Stimulated activated CD8-positive, alpha-beta memory T cell treated with anti-CD3 and anti-CD28 coated beads, Interleukin-4, amount 100 ng/mL, for 4 hours (primary cell): Measurements from ENCODE around the gene RPL32.
"Not testable (repeated sequence)": the region's sequence is repeated elsewhere in the genome, so short reads cannot be mapped to it uniquely, and the experiment has no call there.

ENCODE experiments used
- DNase-seq, 2 donors: peaks; one replicate each; pipeline ENCODE4 v3.0.0-alpha.2; 2020; ENCODE audit warnings: low read depth in 2 of 2, low spot score in 1 of 2

RPL32 gene

GRCh38 chr3:12810013-12810780 lies 31.2 kb downstream of the RPL32 start:
- peak; percentile 87 to 92 for DNase-seq

GRCh38 chr3:12809435-12809834 lies 31.9 kb downstream of the RPL32 start:
- DNase-seq = no peak

DNA sequence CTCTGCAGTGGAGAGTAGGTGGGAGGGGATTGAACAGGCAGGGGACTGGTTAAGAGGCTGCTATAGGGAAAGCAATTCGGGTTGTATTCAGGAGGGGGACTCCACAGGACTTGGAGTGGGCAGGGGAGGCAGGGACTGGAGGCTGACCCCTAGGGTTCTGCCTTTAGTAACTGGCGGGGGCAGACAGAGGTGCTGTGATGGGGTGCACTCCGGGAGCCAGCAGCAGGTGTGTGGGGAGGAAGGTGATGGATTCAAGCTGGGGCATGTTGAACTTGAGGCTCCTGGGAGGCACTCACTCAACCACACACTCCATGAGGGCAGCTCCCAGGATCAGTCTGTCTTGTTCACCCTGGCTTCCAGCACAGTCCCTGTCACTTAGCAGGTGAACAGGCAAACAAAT lies 32.4 kb downstream of the RPL32 start:
- no peak for DNase-seq

- DNase-seq = no peak
Measured at GRCh38 chr3:12808587-12808986, 32.8 kb downstream of the RPL32 start.

- DNase-seq = no peak
Measured at GRCh38 chr3:12807601-12808359, 33.6 kb downstream of the RPL32 start.

DNA sequence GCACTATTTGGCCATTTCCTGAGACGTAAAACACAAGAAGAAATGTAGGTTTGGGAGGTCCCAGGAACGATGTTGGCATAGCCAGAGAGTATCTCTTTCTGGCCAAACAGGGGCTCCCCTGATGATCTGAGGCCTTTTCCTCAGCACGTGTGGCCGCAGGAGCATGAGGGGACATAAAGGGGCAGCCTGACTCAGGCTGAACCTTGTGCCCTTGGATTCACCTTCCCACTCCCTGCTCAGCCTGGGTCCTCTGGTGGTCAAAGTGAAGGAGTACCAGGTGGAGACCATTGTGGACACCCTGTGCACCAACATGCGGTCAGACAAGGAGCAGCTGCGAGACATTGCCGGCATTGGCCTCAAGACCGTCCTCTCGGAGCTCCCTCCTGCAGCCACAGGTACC lies 34.3 kb downstream of the RPL32 start:
- no peak for DNase-seq

GRCh38 chr3:12803371-12803770 lies 38.0 kb downstream of the RPL32 start:
- no peak for DNase-seq

DNA sequence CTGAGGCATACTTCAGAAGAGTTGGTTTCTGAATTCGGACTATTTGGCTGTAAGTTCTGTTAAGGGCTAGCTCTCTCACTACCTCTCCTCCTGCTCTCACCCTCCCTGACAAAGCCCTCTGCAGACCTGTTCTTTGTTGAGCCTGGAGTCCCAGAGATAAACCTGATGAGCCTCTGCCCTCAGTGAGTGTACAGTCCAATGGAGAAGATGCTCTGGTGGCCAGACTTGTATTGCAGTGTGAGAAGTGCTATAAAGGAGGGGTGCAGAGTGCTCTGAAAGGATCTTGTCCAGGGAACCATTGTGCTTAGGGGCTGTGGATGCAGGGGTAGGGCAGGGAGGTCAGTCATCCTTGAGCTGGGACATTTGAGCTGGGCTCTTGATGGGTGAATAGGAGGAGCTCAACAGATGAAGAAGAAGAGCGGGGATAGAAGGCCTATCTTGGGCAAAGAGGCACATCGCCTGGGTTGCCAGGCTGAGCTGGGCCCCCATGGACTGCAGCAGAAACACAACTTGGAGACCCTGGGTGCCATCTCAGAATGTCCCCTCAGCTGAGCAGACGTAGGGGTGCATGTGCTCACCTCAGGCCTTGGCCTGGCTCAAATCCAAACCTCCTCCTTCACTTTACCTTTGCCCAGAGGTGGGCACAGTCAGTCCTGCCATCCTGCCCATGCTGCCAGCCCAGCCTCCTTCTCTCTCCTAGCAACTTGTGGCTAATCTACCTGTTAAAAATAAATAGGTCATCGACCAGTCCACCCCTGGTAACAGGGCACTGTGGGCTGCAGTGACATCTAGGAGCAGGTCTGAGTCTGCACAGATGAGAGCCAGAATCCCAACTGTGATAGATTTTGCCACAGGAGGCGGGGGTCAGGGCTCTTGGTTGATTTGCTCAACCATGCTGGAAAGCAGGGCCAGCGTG lies 41.6 kb downstream of the RPL32 start:
- DNase-seq = no peak

GRCh38 chr3:12798559-12799179 lies 42.7 kb downstream of the RPL32 start:
- no peak for DNase-seq

GRCh38 chr3:12797892-12798558 lies 43.3 kb downstream of the RPL32 start:
- DNase-seq = no peak

DNA sequence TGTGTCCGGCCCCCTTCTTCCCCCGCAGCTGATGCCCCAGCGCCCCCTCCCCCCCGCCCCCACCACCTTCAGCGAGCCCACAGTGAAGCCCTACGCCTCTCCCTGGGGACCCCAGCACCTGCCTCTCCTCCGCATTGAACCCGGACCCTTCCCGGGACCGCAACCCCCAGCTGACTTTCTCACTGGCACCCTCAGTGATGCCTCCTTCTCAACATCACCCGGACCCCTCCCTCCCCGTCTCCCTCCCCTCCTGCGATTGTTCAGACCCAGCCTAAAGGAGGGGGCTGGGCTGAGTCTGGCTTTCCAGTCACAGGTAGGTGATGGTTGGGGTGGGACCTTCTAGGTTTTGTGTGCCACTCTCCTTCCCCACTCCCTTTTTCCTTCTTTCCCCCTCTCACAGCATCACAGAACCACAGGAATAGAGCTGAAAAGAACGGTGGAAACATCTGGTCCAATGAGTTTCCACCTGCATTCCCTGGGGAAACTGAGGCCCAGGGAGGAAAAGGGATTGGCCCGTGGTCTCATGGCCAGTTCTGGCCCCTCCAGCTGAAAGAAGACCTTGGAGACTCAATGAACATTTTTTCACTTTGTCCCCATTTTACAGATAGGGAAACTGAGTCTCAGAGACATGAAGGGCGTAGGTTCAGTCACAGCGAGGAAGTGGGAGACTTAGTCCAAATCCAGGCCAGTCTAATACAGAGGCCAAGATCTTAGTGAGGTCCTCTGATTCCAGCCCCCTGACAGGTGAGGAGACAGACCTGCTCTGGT lies 44.1 kb downstream of the RPL32 start:
- DNase-seq = no peak

DNA sequence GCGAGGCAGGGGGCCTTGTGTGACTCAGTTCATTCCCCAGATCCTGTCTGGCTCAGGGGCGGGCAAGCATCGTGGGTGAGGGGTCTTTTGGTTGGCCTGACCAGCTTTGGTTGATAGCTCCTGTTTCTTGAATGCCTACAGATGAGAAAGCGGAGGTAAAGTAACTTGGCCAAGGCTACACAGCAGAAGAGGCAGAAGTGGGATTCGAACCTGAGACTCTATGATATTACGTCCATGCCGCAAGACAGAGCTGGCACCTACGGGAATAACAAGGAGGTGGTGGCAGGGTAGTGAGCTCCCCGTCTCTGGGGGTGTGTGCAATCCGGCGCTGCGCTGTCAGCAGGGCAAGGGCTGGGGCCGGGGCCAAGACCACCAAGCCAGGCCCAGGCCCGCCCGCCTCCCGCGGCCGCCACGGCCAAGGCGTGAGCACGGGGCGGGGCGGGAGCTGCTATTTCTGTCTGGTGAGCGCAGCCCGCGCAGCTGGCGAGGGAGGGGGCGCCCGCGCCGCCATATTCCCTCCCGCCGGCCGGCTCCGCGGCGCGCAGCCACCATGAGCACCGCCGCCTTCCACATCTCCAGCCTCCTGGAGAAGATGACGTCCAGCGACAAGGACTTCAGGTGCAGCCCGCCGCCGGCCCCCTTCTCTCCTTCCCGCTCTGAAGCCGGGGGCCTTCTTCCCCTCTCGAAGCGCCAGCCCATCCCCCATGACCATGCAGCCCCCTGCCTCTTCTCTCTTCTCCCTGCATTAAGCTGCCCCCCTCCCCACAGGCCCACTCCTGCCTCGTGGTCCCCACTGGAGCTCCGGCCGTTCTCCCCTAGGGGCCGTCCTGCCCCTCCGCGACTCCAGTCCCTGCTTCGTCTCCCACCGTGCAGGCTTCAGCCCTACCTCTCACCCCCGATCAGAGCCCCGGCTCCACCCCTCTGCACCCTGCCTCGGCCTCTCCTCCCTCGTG lies 44.9 kb downstream of the RPL32 start, which contains the start of gene CAND2:
TSS of gene CAND2 (plus strand) at position 510 of the 953 bp plus-strand sequence. CDS start at position 551, 41 bp downstream.
- no peak for DNase-seq

DNA sequence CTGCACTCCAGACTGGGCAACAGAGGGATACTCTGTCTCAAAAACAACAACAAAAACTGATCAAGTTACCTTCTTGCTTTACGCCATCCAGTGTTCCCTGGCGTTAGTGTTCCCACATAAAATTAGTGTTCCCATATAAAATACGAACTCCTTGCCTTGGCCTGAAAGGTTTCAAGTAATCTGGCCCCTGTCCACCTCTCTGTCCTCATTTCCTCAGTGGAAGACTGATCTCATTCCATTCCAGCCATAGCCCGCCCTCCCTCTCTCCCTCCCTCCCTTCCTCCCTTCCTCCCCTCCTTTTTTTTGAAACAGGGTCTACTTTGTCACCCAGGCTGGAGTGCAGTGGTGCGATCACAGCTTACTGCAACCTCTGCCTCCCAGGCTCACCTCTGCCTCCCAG lies 47.7 kb downstream of the RPL32 start:
- no peak for DNase-seq

- no peak for DNase-seq
Measured at GRCh38 chr3:12791430-12791829, 49.9 kb downstream of the RPL32 start.

GRCh38 chr3:12787967-12788690 lies 53.2 kb downstream of the RPL32 start:
- not testable (repeated sequence) for DNase-seq

DNA sequence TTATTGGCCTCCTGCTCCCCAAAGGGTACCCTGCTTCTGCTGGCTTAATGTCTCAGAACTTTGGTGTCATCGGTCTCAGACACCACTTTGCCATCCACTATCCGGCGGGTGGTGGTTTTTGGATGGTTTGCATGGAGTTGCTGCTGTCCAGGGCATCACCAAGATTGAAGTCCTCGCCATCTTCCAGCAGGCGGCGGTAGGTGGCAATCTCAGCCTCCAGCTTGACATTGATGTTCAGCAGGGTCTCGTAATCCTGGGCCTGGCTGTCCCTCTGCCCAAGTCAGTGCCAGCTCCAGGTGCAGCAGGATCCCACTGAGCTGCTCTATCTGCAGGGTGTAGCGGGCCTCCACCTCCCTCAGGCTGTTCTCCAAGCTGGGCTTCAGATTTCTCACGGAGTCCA lies 54.0 kb downstream of the RPL32 start:
- DNase-seq = peak; percentile 23 to 32

DNA sequence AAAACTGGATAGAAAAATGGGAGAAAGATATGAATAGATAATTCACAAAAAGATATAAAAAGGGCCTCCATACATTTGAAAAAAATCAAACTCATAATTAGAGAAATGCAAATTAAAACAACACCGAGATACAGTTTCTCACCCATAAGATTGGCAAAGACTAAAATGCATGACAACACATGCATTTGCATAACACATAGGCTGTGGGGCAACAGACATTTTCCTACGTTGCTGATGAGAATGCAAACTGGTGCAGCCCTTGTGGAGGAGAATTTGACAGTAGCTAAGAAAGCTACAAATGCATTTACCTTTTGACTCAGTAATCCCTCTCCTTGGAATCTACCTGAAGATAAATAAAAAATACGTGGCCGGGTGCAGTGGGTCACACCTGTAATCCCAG lies 56.3 kb downstream of the RPL32 start:
- no peak for DNase-seq
